Right kidney (tissue), 1 donor: ENCODE data around the gene RAB11A.

Experiments used
- DNase-seq: peaks from one replicate; pipeline ENCODE4 v3.0.0-alpha.2; 2016

RAB11A gene

DNA sequence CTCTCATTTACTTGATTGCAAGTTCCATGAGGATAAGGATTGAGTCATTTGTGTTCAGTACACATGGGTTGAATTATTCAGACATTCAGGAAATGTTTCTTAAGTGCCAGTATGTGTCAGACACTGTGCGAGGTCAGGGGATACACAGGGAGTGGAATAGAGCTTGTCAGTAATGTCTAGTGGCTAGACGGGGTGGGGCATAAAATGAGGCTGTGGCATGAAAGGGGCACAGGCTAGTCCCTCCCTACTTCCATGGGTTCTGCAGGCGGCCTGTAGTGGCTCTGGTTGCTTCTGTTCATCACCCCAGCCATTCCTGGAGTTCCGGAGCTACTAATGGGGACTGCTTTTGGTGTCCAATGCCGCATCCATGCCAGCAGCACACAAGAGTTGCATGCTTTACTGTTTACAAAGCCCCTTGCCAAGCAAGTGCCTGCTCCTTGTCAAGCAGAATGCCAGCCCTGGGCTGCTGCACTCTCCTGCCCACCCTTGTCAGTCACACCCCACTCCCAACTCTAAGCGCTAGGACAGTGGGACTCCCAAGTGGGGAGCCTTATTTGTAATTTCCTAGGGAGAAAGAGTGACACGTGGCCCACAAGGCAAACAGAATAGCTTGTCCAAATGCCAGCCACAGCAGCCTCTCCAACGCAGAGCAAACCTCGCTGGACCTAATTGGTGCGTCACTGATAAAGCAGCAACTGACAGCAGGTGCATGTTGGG is 70.8 kb downstream of the RAB11A start:
- no peak for DNase-seq

DNA sequence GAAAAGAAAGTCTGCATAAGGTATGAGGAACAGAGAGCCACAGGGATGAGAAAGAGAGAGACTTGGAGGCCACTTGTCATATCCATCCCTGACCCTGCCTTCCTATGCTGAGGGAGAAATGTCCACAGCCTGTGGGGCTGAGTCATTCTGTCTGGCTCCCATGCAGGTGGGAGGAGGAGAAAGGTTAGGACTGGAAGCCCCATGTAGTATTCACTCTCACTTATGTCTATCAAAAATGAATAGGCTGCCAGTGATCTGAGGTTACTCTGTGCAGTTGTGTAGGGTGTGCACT is 71.3 kb downstream of the RAB11A start:
- DNase-seq, result no peak
